GM18526 (cell line): ENCODE results near the gene MCL1.

Experiments
- POLR2A ChIP-seq: IDR thresholded peaks from 3 replicates; pipeline ENCODE4 v1.6.1; 2011; ENCODE audit not compliant: insufficient read length; ENCODE audit errors: extremely low read depth

Gene MCL1

GRCh38 chr1:150561254-150561973, 18.0 kb downstream of the MCL1 start:
- peak; percentile 55 for TF ChIP-seq POLR2A

GRCh38 chr1:150560576-150561253, 18.7 kb downstream of the MCL1 start:
- no peak for TF ChIP-seq POLR2A

DNA sequence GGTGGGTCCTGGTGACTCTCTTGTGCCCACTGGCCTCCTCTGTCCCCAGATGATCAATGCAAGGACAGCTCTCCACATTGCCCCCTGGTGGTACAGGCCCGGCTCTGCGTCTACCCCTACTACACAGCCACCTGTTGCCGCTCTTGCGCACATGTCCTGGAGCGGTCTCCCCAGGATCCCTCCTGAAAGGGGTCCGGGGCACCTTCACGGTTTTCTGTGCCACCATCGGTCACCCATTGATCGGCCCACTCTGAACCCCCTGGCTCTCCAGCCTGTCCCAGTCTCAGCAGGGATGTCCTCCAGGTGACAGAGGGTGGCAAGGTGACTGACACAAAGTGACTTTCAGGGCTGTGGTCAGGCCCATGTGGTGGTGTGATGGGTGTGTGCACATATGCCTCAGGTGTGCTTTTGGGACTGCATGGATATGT, 19.4 kb downstream of the MCL1 start:
- TF ChIP-seq POLR2A = no peak

- no peak for TF ChIP-seq POLR2A
These were observed 19.8 kb downstream of the MCL1 start for GRCh38 chr1:150559656-150560010.

GRCh38 chr1:150558761-150559655, 20.4 kb downstream of the MCL1 start:
- no peak for TF ChIP-seq POLR2A

- TF ChIP-seq POLR2A = no peak
These were observed 21.1 kb downstream of the MCL1 start for GRCh38 chr1:150558303-150558704.

- TF ChIP-seq POLR2A = no peak
These were observed 21.6 kb downstream of the MCL1 start for GRCh38 chr1:150557813-150558212.

- no peak for TF ChIP-seq POLR2A
These were observed 22.3 kb downstream of the MCL1 start for GRCh38 chr1:150557065-150557600.

DNA sequence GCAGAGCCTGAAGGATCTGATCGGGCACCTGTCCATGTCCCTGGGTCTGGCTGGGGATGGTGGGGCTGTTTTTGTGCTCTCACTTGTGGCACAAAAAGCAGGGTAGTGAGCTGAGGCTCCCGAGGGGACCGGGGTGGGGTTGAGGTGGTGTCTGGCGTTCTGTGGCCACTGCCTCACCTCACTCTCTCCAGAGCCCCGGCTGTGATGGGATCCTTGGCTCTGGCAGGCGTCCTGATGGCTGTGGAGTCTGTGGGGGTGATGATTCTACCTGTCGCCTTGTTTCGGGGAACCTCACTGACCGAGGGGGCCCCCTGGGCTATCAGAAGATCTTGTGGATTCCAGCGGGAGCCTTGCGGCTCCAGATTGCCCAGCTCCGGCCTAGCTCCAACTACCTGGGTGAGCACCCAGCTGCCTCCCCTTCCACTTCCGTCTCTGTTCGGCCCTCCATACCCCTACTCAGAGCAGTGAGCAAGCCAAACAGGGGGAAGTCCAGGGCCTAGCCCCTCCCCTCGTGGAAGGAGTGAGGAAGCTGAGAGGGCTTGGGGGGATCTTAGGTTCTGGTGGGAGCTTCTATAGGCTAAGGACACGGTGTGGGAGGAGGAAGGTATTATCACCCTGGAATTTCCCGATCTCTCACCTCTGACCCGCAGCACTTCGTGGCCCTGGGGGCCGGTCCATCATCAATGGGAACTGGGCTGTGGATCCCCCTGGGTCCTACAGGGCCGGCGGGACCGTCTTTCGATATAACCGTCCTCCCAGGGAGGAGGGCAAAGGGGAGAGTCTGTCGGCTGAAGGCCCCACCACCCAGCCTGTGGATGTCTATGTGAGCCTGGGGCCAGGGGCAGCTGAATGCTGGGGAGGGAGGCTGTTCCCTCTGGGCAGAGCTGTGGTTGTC, 23.2 kb downstream of the MCL1 start:
- no peak for TF ChIP-seq POLR2A

GRCh38 chr1:150555198-150555970, 24.0 kb downstream of the MCL1 start:
- TF ChIP-seq POLR2A = no peak

DNA sequence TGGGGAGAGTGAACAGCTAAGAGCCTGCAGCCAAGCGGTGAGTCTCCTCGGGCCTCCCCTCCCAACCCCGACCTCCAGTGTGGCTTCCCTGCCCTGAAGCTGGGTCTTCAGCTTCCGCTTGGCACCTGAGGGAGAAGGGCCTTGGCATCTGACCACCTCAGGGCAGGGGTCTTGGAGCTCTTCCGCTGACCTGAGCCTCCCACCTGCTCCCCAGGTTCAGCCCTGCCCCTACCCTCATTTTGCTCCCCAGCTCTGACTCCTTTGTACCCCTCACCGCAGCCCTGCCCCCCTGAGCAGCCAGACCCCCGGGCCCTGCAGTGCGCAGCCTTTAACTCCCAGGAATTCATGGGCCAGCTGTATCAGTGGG, 25.3 kb downstream of the MCL1 start:
- no peak for TF ChIP-seq POLR2A

GRCh38 chr1:150553392-150554085, 25.9 kb downstream of the MCL1 start:
- TF ChIP-seq POLR2A = no peak

DNA sequence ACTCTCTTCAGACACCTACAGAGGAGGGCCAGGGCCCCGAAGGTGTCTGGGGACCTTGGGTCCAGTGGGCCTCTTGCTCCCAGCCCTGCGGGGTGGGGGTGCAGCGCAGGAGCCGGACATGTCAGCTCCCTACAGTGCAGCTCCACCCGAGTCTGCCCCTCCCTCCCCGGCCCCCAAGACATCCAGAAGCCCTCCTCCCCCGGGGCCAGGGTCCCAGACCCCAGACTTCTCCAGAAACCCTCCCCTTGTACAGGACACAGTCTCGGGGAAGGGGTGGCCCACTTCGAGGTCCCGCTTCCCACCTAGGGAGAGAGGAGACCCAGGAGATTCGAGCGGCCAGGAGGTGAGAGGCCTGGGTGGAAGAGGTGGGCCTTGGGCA, 26.5 kb downstream of the MCL1 start:
- TF ChIP-seq POLR2A = no peak
